WTC11 (cell line): ENCODE measurements around the gene SP2. TPM values are rescaled to one million over a fixed set of nuclear protein-coding genes. Genes with fewer than 3 reads are reported as not detected.

Experiments used
- ATAC-seq: fragments of 200-7000 bp; cut with Tn5 transposase; 2 replicates; pipeline ENCODE4 v1.10.0; 2021; ENCODE audit warnings: mild to moderate bottlenecking, moderate library complexity
- CTCF ChIA-PET: fragments of 300-600 bp; sonication (Branson Sonifier 250); formaldehyde crosslinking; loops from one replicate; lab custom pipeline; 2021; ENCODE audit warnings: antibody characterized with exemption; lab: Charles Lee
- POLR2A ChIA-PET: fragments of 350-600 bp; sonication (Branson Sonifier 250); formaldehyde crosslinking; loops from one replicate; lab custom pipeline; 2021; ENCODE audit warnings: antibody characterized with exemption; lab: Charles Lee
- DNase-seq: peaks from one replicate; pipeline ENCODE4 v3.0.0; 2021; ENCODE audit warnings: low spot score
- H3K27ac Mint-ChIP-seq: 2 replicates; pipeline ENCODE4 v1.8.0; 2021; ENCODE audit warnings: mixed read lengths
- H3K27me3 Mint-ChIP-seq: 2 replicates; pipeline ENCODE4 v1.8.0; 2021; ENCODE audit warnings: low read depth, mild to moderate bottlenecking, moderate library complexity, mixed read lengths
- H3K36me3 Mint-ChIP-seq: 2 replicates; pipeline ENCODE4 v1.8.0; 2021; ENCODE audit warnings: mixed read lengths
- H3K4me1 Mint-ChIP-seq: 2 replicates; pipeline ENCODE4 v1.8.0; 2022; ENCODE audit warnings: mixed read lengths
- H3K4me3 Mint-ChIP-seq: 2 replicates; pipeline ENCODE4 v1.8.0; 2021; ENCODE audit warnings: mild to moderate bottlenecking, moderate library complexity, mixed read lengths
- H3K9me3 Mint-ChIP-seq: 2 replicates; pipeline ENCODE4 v1.8.0; 2021; ENCODE audit warnings: mixed read lengths
- AR ChIP-seq: fragments of 250-450 bp; sonication (Bioruptor Pico); IDR thresholded peaks from 2 replicates; pipeline ENCODE4 v1.9.0; 2021; ENCODE audit warnings: mild to moderate bottlenecking
- CREB1 ChIP-seq: sonication (generic); formaldehyde crosslinking; IDR thresholded peaks from 2 replicates; pipeline ENCODE4 v1.8.0; 2023; ENCODE audit warnings: mild to moderate bottlenecking, missing genetic modification reagents
- E2F1 ChIP-seq: sonication (generic); formaldehyde crosslinking; IDR thresholded peaks from 2 replicates; pipeline ENCODE4 v1.8.0; 2022; ENCODE audit warnings: mild to moderate bottlenecking, missing genetic modification reagents
- E2F5 ChIP-seq: sonication (generic); formaldehyde crosslinking; IDR thresholded peaks from 2 replicates; pipeline ENCODE4 v1.8.1; 2022; ENCODE audit warnings: mild to moderate bottlenecking, moderate library complexity, missing genetic modification reagents
- ESRRA ChIP-seq: sonication (generic); formaldehyde crosslinking; IDR thresholded peaks from 2 replicates; pipeline ENCODE4 v1.8.1; 2022; ENCODE audit warnings: mild to moderate bottlenecking, missing genetic modification reagents, borderline replicate concordance
- IRF2 ChIP-seq: sonication (generic); formaldehyde crosslinking; IDR thresholded peaks from 2 replicates; pipeline ENCODE4 v1.8.0; 2022; ENCODE audit warnings: low read depth, missing genetic modification reagents, borderline replicate concordance
- RELA ChIP-seq: sonication (generic); formaldehyde crosslinking; IDR thresholded peaks from 2 replicates; pipeline ENCODE4 v1.8.1; 2022; ENCODE audit warnings: missing genetic modification reagents, mild to moderate bottlenecking, borderline replicate concordance
- ZNF138 ChIP-seq: sonication (generic); formaldehyde crosslinking; conservative IDR thresholded peaks from 2 replicates; pipeline ENCODE4 v1.8.1; 2022; ENCODE audit warnings: mild to moderate bottlenecking, moderate library complexity, missing genetic modification reagents
- ZNF263 ChIP-seq: sonication (generic); formaldehyde crosslinking; IDR thresholded peaks from 2 replicates; pipeline ENCODE4 v1.8.1; 2022; ENCODE audit warnings: low read depth, mild to moderate bottlenecking, moderate library complexity, missing genetic modification reagents
- ZNF423 ChIP-seq: fragments of 250-450 bp; sonication (Bioruptor Pico); IDR thresholded peaks from 2 replicates; pipeline ENCODE4 v2.1.2; 2022; ENCODE audit warnings: mild to moderate bottlenecking, moderate library complexity
- total RNA-seq: library from RNA; stranded (reverse); gene quantifications from 3 replicates; pipeline ENCODE4 v1.2.3, GENCODE V29; 2021
- TF ChIP-seq, protein P1 (sequence below): sonication (generic); formaldehyde crosslinking; IDR thresholded peaks from 2 replicates; pipeline ENCODE4 v1.8.0; 2022; ENCODE audit warnings: mild to moderate bottlenecking, missing genetic modification reagents
- TF ChIP-seq, protein P2 (sequence below): sonication (generic); formaldehyde crosslinking; IDR thresholded peaks from 2 replicates; pipeline ENCODE4 v1.8.0; 2022; ENCODE audit warnings: mild to moderate bottlenecking, missing genetic modification reagents
- TF ChIP-seq, protein P3 (sequence below): sonication (generic); formaldehyde crosslinking; conservative IDR thresholded peaks from 2 replicates; pipeline ENCODE4 v1.8.1; 2023; ENCODE audit warnings: mild to moderate bottlenecking, low read depth, missing genetic modification reagents, moderate library complexity
- TF ChIP-seq, protein P4 (sequence below): sonication (generic); formaldehyde crosslinking; IDR thresholded peaks from 2 replicates; pipeline ENCODE4 v1.8.0; 2022; ENCODE audit warnings: missing genetic modification reagents

SP2 gene
- total RNA-seq, 1 experiment from 2014 or later, result 9.9 TPM

GRCh38 chr17:47850373-47850691 lies 45.7 kb upstream of the SP2 start:
- no peak overlapping the region for H3K27ac Mint-ChIP-seq

DNA sequence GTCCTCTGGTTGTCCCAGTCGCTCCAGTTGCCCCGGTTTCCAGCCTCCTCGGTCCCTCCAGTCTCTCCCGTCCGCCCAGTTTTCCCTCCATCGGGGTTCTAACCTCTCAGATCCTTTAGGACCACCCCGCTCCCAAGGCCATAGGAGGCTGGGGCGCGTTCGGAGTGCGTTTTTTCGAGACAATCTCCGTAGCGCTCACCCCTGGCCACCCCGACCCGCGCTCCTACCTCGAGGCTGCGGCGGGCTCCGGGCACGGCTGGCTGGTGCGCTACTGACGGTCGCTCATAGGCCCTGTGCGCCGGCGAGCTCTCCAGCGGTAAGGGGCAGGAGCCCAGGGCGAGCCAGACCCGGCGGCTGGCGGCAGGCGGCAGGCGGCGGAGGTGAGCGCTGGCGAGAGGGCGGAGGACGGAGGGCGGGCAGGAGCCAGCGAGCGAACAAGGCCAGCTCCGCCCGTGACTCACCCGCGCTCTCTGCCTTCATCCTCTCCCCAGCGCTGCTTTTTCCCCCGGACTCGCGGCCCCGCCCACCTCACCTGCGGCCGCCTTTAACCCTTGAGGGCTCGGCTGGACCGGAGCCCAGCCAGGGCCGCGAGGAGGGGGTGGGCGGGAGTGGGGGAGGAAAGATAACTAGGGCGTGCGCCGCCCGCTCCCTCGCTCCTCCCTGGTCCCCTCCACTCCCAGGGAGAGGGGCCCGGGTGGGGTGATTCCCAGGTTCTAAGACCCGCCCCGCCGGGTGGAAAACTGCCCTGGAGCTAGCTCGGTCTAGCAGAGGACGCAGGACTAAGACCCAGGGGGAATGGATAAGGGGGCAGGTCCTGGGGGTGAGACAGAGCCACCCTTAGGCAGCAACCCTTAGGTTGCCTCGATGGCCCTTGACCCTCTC lies 45.1 kb upstream of the SP2 start, which contains the start of gene SP6:
SP6 (minus strand) TSS at position 472 of the 882 bp plus-strand sequence. CDS start 2,734 bp downstream, outside the sequence.
- Mint-ChIP-seq H3K27ac (no peak within 1 kb of the TSS), H3K36me3 (no peaks in the 10 kb centered on the region), H3K9me3 (no peaks in the 10 kb centered on the region), H3K4me1 (peaks cover 46% of the 10 kb centered on the region), H3K4me3 (peak within 1 kb of the TSS; percentile 78), H3K27me3 (peaks cover 92% of the 10 kb centered on the region)
- ChIA-PET CTCF (interaction anchor here (0.5 to 19.3 kb wide), 10 partner anchors 9 to 174 kb away, joined by 3 to 1122 read pairs (median 6); partner anchors contain the start of genes CDK5RAP3, LRRC46, MRPL10 and SCRN2), POLR2A (interaction anchor here (0.6 to 2.3 kb wide), 5 partner anchors 21 to 54 kb away, joined by 3 to 12 read pairs (median 4); partner anchors contain the start of gene SP2)
- peak; percentile 67 for ATAC-seq
- peak; percentile 90 for DNase-seq
- TF ChIP-seq E2F5 (CRISPR knock-in tag) (no peak), CREB1 (CRISPR knock-in tag) (no peak), AR (no peak), ESRRA (peak; percentile 47; the same call in 1 of the 2 replicates), E2F1 (CRISPR knock-in tag) (no peak), RELA (CRISPR knock-in tag) (peak; percentile 32; the same call in 1 of the 2 replicates), IRF2 (no peak), ZNF263 (no peak), ZNF138 (CRISPR knock-in tag) (no peak), ZNF423 (CRISPR knock-in tag) (no peak)
- TF ChIP-seq, protein P1, sequence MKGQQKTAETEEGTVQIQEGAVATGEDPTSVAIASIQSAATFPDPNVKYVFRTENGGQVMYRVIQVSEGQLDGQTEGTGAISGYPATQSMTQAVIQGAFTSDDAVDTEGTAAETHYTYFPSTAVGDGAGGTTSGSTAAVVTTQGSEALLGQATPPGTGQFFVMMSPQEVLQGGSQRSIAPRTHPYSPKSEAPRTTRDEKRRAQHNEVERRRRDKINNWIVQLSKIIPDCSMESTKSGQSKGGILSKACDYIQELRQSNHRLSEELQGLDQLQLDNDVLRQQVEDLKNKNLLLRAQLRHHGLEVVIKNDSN, result 0 out of 2 replicates have a peak, but pooled peaks have one; percentile 13
- TF ChIP-seq, protein P2, sequence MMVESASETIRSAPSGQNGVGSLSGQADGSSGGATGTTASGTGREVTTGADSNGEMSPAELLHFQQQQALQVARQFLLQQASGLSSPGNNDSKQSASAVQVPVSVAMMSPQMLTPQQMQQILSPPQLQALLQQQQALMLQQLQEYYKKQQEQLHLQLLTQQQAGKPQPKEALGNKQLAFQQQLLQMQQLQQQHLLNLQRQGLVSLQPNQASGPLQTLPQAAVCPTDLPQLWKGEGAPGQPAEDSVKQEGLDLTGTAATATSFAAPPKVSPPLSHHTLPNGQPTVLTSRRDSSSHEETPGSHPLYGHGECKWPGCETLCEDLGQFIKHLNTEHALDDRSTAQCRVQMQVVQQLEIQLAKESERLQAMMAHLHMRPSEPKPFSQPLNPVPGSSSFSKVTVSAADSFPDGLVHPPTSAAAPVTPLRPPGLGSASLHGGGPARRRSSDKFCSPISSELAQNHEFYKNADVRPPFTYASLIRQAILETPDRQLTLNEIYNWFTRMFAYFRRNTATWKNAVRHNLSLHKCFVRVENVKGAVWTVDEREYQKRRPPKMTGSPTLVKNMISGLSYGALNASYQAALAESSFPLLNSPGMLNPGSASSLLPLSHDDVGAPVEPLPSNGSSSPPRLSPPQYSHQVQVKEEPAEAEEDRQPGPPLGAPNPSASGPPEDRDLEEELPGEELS (CRISPR knock-in tag), result peak; percentile 73; the same call in 1 of the 2 replicates

More at GRCh38 chr17:47850373-47850691, 45.7 kb upstream of the SP2 start:
- peaks cover 42% of the 10 kb centered on the region for H3K4me1 Mint-ChIP-seq
- peak overlapping the region; percentile 71 for H3K4me3 Mint-ChIP-seq
- TF ChIP-seq, protein P3, sequence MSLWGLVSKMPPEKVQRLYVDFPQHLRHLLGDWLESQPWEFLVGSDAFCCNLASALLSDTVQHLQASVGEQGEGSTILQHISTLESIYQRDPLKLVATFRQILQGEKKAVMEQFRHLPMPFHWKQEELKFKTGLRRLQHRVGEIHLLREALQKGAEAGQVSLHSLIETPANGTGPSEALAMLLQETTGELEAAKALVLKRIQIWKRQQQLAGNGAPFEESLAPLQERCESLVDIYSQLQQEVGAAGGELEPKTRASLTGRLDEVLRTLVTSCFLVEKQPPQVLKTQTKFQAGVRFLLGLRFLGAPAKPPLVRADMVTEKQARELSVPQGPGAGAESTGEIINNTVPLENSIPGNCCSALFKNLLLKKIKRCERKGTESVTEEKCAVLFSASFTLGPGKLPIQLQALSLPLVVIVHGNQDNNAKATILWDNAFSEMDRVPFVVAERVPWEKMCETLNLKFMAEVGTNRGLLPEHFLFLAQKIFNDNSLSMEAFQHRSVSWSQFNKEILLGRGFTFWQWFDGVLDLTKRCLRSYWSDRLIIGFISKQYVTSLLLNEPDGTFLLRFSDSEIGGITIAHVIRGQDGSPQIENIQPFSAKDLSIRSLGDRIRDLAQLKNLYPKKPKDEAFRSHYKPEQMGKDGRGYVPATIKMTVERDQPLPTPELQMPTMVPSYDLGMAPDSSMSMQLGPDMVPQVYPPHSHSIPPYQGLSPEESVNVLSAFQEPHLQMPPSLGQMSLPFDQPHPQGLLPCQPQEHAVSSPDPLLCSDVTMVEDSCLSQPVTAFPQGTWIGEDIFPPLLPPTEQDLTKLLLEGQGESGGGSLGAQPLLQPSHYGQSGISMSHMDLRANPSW (CRISPR knock-in tag), result no peak
- TF ChIP-seq, protein P4, sequence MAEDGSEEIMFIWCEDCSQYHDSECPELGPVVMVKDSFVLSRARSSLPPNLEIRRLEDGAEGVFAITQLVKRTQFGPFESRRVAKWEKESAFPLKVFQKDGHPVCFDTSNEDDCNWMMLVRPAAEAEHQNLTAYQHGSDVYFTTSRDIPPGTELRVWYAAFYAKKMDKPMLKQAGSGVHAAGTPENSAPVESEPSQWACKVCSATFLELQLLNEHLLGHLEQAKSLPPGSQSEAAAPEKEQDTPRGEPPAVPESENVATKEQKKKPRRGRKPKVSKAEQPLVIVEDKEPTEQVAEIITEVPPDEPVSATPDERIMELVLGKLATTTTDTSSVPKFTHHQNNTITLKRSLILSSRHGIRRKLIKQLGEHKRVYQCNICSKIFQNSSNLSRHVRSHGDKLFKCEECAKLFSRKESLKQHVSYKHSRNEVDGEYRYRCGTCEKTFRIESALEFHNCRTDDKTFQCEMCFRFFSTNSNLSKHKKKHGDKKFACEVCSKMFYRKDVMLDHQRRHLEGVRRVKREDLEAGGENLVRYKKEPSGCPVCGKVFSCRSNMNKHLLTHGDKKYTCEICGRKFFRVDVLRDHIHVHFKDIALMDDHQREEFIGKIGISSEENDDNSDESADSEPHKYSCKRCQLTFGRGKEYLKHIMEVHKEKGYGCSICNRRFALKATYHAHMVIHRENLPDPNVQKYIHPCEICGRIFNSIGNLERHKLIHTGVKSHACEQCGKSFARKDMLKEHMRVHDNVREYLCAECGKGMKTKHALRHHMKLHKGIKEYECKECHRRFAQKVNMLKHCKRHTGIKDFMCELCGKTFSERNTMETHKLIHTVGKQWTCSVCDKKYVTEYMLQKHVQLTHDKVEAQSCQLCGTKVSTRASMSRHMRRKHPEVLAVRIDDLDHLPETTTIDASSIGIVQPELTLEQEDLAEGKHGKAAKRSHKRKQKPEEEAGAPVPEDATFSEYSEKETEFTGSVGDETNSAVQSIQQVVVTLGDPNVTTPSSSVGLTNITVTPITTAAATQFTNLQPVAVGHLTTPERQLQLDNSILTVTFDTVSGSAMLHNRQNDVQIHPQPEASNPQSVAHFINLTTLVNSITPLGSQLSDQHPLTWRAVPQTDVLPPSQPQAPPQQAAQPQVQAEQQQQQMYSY, result peak; percentile 15; the same call in 1 of the 2 replicates
- ChIA-PET CTCF (interaction anchor here (1.0 to 19.3 kb wide), 8 partner anchors 8 to 175 kb away, joined by 3 to 1122 read pairs (median 6); partner anchors contain the start of genes CDK5RAP3, LRRC46, MRPL10 and SCRN2), POLR2A (interaction anchor here (1.1 to 2.3 kb wide), 4 partner anchors 22 to 54 kb away, joined by 3 to 12 read pairs (median 4); no protein-coding TSS in a partner anchor)
- no peak for DNase-seq
- peaks cover 92% of the 10 kb centered on the region for H3K27me3 Mint-ChIP-seq
- H3K9me3 Mint-ChIP-seq, result no peaks in the 10 kb centered on the region
- ATAC-seq, result 0 out of 2 replicates have a peak, but pooled peaks have one; percentile 0
- H3K36me3 Mint-ChIP-seq, result no peaks in the 10 kb centered on the region
